Neutrophil (primary cell): ENCODE data around the gene CCDC102A.
A peak's percentile ranks its signal among the peaks of the same experiment; 100 is the strongest.

Experiments
- H3K27ac ChIP-seq: fragments of 200-600 bp; sonication (generic); 2 replicates; pipeline ENCODE4 v1.5.1; 2016; ENCODE audit warnings: mild to moderate bottlenecking, moderate library complexity
- H3K27me3 ChIP-seq: fragments of 200-600 bp; sonication (generic); 2 replicates; pipeline ENCODE4 v1.6.0; 2016; ENCODE audit warnings: mild to moderate bottlenecking
- H3K36me3 ChIP-seq: fragments of 200-600 bp; sonication (generic); 2 replicates; pipeline ENCODE4 v1.5.1; 2017
- H3K4me1 ChIP-seq, 2 experiments: fragments of 200-600 bp in 1 of 2; sonication (generic) in 1 of 2; 1 replicate in 1 of 2; 2 replicates in 1 of 2; pipeline versions ENCODE4 v1.5.1 to v1.6.1; 2013 to 2016; ENCODE audit warnings: low read depth in 1 of 2, low read length in 1 of 2, mild to moderate bottlenecking in 1 of 2, moderate library complexity in 1 of 2; ENCODE audit not compliant: control insufficient read depth in 1 of 2, insufficient read depth in 1 of 2
- H3K4me3 ChIP-seq, 2 experiments: fragments of 200-600 bp in 1 of 2; sonication (generic) in 1 of 2; 1 replicate in 1 of 2; 2 replicates in 1 of 2; pipeline ENCODE4 v1.5.1; 2013 to 2016; ENCODE audit warnings: low read depth in 1 of 2, low read length in 1 of 2, mild to moderate bottlenecking in 1 of 2, moderate library complexity in 1 of 2
- H3K9me3 ChIP-seq: fragments of 200-600 bp; sonication (generic); 2 replicates; pipeline ENCODE4 v1.5.1; 2016
- CTCF ChIP-seq: fragments of 200-600 bp; sonication (generic); IDR thresholded peaks from 2 replicates; pipeline ENCODE4 v1.5.1; 2016; ENCODE audit warnings: antibody characterized with exemption

CCDC102A gene

DNA sequence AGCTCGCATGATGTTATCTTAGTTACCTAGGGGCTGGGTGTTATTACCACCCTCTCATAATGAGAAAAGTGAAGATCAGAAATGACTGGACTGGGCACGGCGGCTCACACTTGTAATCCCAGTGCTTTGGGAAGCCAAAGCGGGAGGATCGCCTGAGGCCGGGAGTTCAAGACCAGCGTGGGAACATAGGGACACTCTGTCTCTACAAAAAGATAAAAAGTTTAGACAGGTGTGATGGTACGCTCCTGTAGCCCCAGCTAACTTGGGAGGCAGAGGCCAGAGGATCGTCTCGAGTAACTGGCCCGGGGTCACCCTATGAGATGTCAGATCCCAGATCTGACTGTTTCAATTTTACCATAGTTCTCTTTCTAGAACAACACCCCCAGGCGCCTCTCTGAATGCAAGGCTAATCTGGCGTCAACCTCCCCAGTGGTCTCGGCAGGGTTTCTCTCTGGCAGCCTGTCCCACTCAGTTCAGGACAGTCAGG is 1.9 kb upstream of the CCDC102A start:
- Histone ChIP-seq H3K27me3 (peaks cover 87% of the 10 kb centered on the region), H3K4me1 (peaks cover 22 to 27% of the 10 kb centered on the region in 2 experiments), H3K4me3 (no peak overlapping the region), H3K27ac (no peak overlapping the region), H3K36me3 (no peaks in the 10 kb centered on the region), H3K9me3 (no peaks in the 10 kb centered on the region)
- no peak for TF ChIP-seq CTCF

GRCh38 chr16:57537581-57538234 is 1.3 kb upstream of the CCDC102A start:
- TF ChIP-seq CTCF: no peak
- no peaks in the 10 kb centered on the region for H3K9me3 ChIP-seq
- no peak overlapping the region for H3K4me3 ChIP-seq
- H3K4me1 ChIP-seq: peaks cover 16 to 23% of the 10 kb centered on the region in 2 experiments
- no peaks in the 10 kb centered on the region for H3K36me3 ChIP-seq
- no peak overlapping the region for H3K27ac ChIP-seq
- peaks cover 93% of the 10 kb centered on the region for H3K27me3 ChIP-seq

DNA sequence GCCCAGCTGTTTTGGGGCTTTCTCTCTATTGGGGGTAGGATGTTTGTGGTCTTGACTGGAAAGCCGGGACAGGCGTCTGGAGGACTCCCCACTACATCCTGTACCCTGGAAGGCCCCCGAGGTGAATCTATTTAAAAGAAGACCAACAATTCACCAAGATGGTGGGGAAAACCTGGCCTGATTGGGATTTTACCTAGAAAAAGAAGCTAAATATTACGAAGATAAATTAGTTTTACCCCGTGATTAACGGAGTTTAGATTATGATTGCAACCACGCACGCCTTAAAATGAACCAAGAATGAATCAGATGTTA is 779 bp upstream of the CCDC102A start:
- Histone ChIP-seq H3K9me3 (no peaks in the 10 kb centered on the region), H3K4me1 (peaks cover 11 to 17% of the 10 kb centered on the region in 2 experiments), H3K4me3 (peak overlapping the region in 1 of 2 experiments; percentile 59), H3K27ac (no peak overlapping the region), H3K27me3 (peaks cover 99% of the 10 kb centered on the region), H3K36me3 (no peaks in the 10 kb centered on the region)
- TF ChIP-seq CTCF: no peak

- H3K4me1 ChIP-seq: peaks cover 11 to 16% of the 10 kb centered on the region in 2 experiments
- TF ChIP-seq CTCF: no peak
- H3K4me3 ChIP-seq: peak overlapping the region; percentile 35 to 59
- H3K27ac ChIP-seq: no peak overlapping the region
- H3K27me3 ChIP-seq: peaks cover 100% of the 10 kb centered on the region
- H3K36me3 ChIP-seq: no peaks in the 10 kb centered on the region
- H3K9me3 ChIP-seq: no peaks in the 10 kb centered on the region
Measured at GRCh38 chr16:57535680-57536305, 578 bp downstream of the CCDC102A start.

GRCh38 chr16:57534881-57535658 is 1.3 kb downstream of the CCDC102A start:
- Histone ChIP-seq H3K4me3 (no peak overlapping the region), H3K27me3 (peaks cover 100% of the 10 kb centered on the region), H3K36me3 (no peaks in the 10 kb centered on the region), H3K27ac (no peak overlapping the region), H3K4me1 (peaks cover 11 to 16% of the 10 kb centered on the region in 2 experiments), H3K9me3 (no peaks in the 10 kb centered on the region)
- TF ChIP-seq CTCF: no peak
